Central memory CD8-positive, alpha-beta T cell (primary cell): ENCODE results near the gene PPP1R18.

Source experiments
- ATAC-seq: fragments of 150-1000 bp; cut with Tn5 transposase; replicated peaks from 2 replicates; pipeline ENCODE4 v1.10.0; 2022; ENCODE audit warnings: mild to moderate bottlenecking, moderate FRiP score, moderate number of reproducible peaks; ENCODE audit not compliant: poor library complexity, severe bottlenecking; ENCODE audit errors: extremely low read depth
- DNase-seq, 2 donors: peaks; one replicate each; pipeline ENCODE4 v3.0.0; 2021; ENCODE audit warnings: low spot score in 2 of 2
- H3K27ac Mint-ChIP-seq: one replicate; pipeline ENCODE4 v1.8.0; 2022; ENCODE audit warnings: low read depth, mild to moderate bottlenecking, moderate library complexity, mixed read lengths
- H3K27me3 Mint-ChIP-seq: one replicate; pipeline ENCODE4 v1.8.0; 2022; ENCODE audit warnings: mixed read lengths
- H3K36me3 Mint-ChIP-seq: one replicate; pipeline ENCODE4 v1.8.0; 2022; ENCODE audit warnings: mild to moderate bottlenecking, moderate library complexity, mixed read lengths; ENCODE audit not compliant: insufficient read depth
- H3K4me1 Mint-ChIP-seq: one replicate; pipeline ENCODE4 v1.8.0; 2022; ENCODE audit warnings: mixed read lengths
- H3K4me3 Mint-ChIP-seq: one replicate; pipeline ENCODE4 v1.8.0; 2022; ENCODE audit warnings: mild to moderate bottlenecking, moderate library complexity, mixed read lengths
- H3K9me3 Mint-ChIP-seq: one replicate; pipeline ENCODE4 v1.8.0; 2022; ENCODE audit warnings: mixed read lengths

The PPP1R18 gene

GRCh38 chr6:30655743-30656094 is 30.7 kb downstream of the PPP1R18 start:
- Mint-ChIP-seq H3K4me3 (no peak overlapping the region), H3K27ac (no peak overlapping the region)

GRCh38 chr6:30654798-30655742 is 31.4 kb downstream of the PPP1R18 start:
- Mint-ChIP-seq H3K4me1 (peaks cover 16% of the 10 kb centered on the region), H3K36me3 (peaks cover 70% of the 10 kb centered on the region), H3K9me3 (no peaks in the 10 kb centered on the region), H3K27ac (no peak overlapping the region), H3K27me3 (no peaks in the 10 kb centered on the region), H3K4me3 (no peak overlapping the region)
- DNase-seq (no peak), ATAC-seq (no peak)

More at GRCh38 chr6:30655743-30656094, 30.7 kb downstream of the PPP1R18 start:
- no peak for ATAC-seq
- no peak for DNase-seq
- H3K4me1 Mint-ChIP-seq, result peaks cover 17% of the 10 kb centered on the region
- no peaks in the 10 kb centered on the region for H3K27me3 Mint-ChIP-seq
- peaks cover 68% of the 10 kb centered on the region for H3K36me3 Mint-ChIP-seq
- H3K9me3 Mint-ChIP-seq, result no peaks in the 10 kb centered on the region

GRCh38 chr6:30651143-30651542 is 35.3 kb downstream of the PPP1R18 start:
- H3K36me3 Mint-ChIP-seq, result peaks cover 58% of the 10 kb centered on the region
- no peak overlapping the region for H3K27ac Mint-ChIP-seq
- ATAC-seq (no peak), DNase-seq (no peak)
- no peaks in the 10 kb centered on the region for H3K9me3 Mint-ChIP-seq
- no peaks in the 10 kb centered on the region for H3K27me3 Mint-ChIP-seq
- no peak overlapping the region for H3K4me3 Mint-ChIP-seq
- peaks cover 14% of the 10 kb centered on the region for H3K4me1 Mint-ChIP-seq

GRCh38 chr6:30647242-30648116 is 39.0 kb downstream of the PPP1R18 start:
- H3K27ac Mint-ChIP-seq, result peak overlapping the region; percentile 82
- H3K9me3 Mint-ChIP-seq, result no peaks in the 10 kb centered on the region
- H3K4me3 Mint-ChIP-seq, result peak overlapping the region; percentile 84
- peaks cover 31% of the 10 kb centered on the region for H3K36me3 Mint-ChIP-seq
- H3K4me1 Mint-ChIP-seq, result peaks cover 25% of the 10 kb centered on the region
- ATAC-seq (peak; percentile 69), DNase-seq (peak; percentile 49 to 53)
- H3K27me3 Mint-ChIP-seq, result no peaks in the 10 kb centered on the region

- Mint-ChIP-seq H3K36me3 (peaks cover 25% of the 10 kb centered on the region), H3K4me3 (peak within 1 kb of the TSS; percentile 84), H3K4me1 (peaks cover 25% of the 10 kb centered on the region), H3K27ac (peak within 1 kb of the TSS; percentile 82), H3K9me3 (no peaks in the 10 kb centered on the region), H3K27me3 (no peaks in the 10 kb centered on the region)
- ATAC-seq (peak; percentile 80), DNase-seq (peak; percentile 80 to 84)
Observed at GRCh38 chr6:30646450-30647241, 39.8 kb downstream of the PPP1R18 start, which contains the start of gene C6orf136. TSS of gene C6orf136 (plus strand) at chr6:30647133. CDS start at chr6:30647232, 99 bp downstream.

GRCh38 chr6:30645989-30646388 is 40.5 kb downstream of the PPP1R18 start:
- DNase-seq (no peak), ATAC-seq (no peak)
- Mint-ChIP-seq H3K4me3 (no peak overlapping the region), H3K27me3 (no peaks in the 10 kb centered on the region), H3K36me3 (peaks cover 19% of the 10 kb centered on the region), H3K27ac (no peak overlapping the region), H3K4me1 (peaks cover 25% of the 10 kb centered on the region), H3K9me3 (no peaks in the 10 kb centered on the region)

- Mint-ChIP-seq H3K36me3 (peaks cover 13% of the 10 kb centered on the region), H3K4me3 (no peak overlapping the region), H3K9me3 (no peaks in the 10 kb centered on the region), H3K27me3 (no peaks in the 10 kb centered on the region), H3K27ac (no peak overlapping the region), H3K4me1 (peaks cover 25% of the 10 kb centered on the region)
- DNase-seq (no peak), ATAC-seq (no peak)
Observed at GRCh38 chr6:30644769-30645168, 41.7 kb downstream of the PPP1R18 start.

GRCh38 chr6:30643656-30644055 is 42.8 kb downstream of the PPP1R18 start:
- ATAC-seq (no peak), DNase-seq (no peak)
- Mint-ChIP-seq H3K4me3 (no peak overlapping the region), H3K27me3 (no peaks in the 10 kb centered on the region), H3K4me1 (peaks cover 21% of the 10 kb centered on the region), H3K36me3 (peaks cover 9% of the 10 kb centered on the region), H3K27ac (no peak overlapping the region), H3K9me3 (no peaks in the 10 kb centered on the region)

- Mint-ChIP-seq H3K36me3 (peaks cover 9% of the 10 kb centered on the region), H3K4me3 (no peak overlapping the region), H3K9me3 (no peaks in the 10 kb centered on the region), H3K4me1 (peaks cover 10% of the 10 kb centered on the region), H3K27ac (peak overlapping the region; percentile 9), H3K27me3 (no peaks in the 10 kb centered on the region)
- no peak for DNase-seq
- ATAC-seq, result no peak
Observed at GRCh38 chr6:30641048-30641447, 45.4 kb downstream of the PPP1R18 start.

GRCh38 chr6:30640481-30640880 is 46.0 kb downstream of the PPP1R18 start:
- no peaks in the 10 kb centered on the region for H3K9me3 Mint-ChIP-seq
- H3K27ac Mint-ChIP-seq, result no peak overlapping the region
- H3K36me3 Mint-ChIP-seq, result peaks cover 9% of the 10 kb centered on the region
- no peaks in the 10 kb centered on the region for H3K27me3 Mint-ChIP-seq
- H3K4me3 Mint-ChIP-seq, result no peak overlapping the region
- peaks cover 6% of the 10 kb centered on the region for H3K4me1 Mint-ChIP-seq
- DNase-seq (no peak), ATAC-seq (no peak)

- Mint-ChIP-seq H3K27me3 (no peaks in the 10 kb centered on the region), H3K36me3 (peaks cover 6% of the 10 kb centered on the region), H3K27ac (no peak overlapping the region), H3K4me3 (no peak overlapping the region), H3K9me3 (no peaks in the 10 kb centered on the region), H3K4me1 (no peaks in the 10 kb centered on the region)
- no peak for ATAC-seq
- no peak for DNase-seq
Observed at GRCh38 chr6:30635834-30636233, 50.6 kb downstream of the PPP1R18 start.
